GM10847 (cell line): ENCODE measurements around the gene NOVA2.

ENCODE experiments used
- POLR2A ChIP-seq: IDR thresholded peaks from 2 replicates; pipeline ENCODE4 v1.6.1; 2011; ENCODE audit not compliant: insufficient read length; ENCODE audit errors: extremely low read depth

NOVA2 gene

DNA sequence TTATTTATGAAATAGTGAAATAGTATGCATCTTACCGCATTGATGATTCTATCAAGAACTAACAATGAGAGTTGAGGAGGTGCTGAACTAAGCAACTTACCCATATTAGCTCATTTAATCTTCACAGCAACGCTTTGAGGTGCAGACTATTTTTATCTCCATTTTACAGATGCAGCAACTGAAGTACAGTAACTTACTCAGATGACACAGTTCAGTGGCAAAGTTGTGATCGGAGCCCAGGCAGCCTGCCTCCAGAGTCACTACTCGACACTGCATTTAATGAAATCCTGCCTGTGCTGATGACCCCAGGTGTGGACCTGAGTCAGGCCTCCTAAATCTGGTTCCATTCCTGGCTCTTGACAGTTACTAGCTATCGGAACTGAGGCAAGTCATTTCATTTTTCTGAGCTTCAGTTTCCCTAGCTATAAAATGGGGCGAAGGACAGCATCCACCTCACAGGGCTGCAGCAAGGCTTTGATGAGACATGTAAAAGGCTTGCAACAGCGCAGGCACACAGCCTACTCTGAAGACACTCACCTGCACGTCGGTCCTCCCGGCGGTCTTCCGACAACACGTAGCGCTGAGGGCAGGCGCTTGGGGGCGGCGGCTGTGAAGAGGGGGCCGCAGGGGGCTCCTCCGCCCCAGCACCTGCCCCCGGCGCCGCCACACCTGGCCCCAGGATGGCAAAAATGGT, 72.8 kb downstream of the NOVA2 start:
- TF ChIP-seq POLR2A: no peak

DNA sequence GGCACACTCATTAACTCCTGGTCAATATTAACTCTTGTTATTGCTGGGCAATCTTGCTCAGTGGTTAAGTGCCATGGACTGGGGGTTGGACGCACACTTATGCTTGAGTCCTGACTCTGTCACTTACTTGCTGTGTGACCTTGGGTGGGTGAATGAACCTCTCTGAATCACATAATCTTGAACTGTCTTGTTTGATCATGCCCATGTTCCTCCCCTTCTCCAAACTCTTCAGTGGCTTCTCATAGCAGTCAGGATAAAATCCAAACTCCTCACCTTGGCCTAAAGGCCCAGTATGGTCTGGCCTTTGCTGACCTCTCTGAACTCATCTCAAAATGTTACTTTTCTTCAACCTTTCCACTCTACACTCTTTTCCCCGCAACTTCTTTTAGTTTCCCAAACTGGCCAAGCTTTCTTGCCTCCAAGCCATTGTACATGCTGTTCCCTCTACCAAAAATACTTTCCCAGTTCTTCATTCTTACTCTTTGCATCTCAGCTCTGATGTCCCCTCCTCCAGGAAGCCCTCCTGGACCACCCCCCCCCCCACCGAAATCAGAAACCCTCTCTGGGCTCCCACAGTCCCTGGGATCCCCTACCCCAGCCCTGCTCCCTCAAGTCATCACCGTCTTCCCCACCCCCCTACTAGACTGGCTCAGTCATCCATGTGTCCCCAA, 73.6 kb downstream of the NOVA2 start:
- no peak for TF ChIP-seq POLR2A

DNA sequence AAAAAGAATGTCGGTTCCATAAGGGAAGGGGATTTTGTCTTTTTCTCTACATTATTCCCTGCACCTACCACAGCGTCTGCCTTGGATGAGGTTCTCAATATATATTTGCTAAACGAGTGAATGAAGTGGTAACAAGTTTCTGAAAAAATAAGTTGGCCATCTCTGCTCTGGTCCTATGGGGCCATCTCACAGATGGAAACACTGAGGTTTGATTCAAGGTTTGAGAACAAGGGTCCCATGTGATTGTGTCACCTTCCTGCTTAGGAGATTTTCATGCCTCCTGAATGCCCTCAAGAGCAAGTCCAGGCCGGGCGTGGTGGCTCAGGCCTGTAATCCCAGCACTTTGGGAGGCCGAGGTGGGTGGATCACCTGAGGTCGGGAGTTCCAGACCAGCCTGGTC, 74.4 kb downstream of the NOVA2 start:
- TF ChIP-seq POLR2A: no peak

DNA sequence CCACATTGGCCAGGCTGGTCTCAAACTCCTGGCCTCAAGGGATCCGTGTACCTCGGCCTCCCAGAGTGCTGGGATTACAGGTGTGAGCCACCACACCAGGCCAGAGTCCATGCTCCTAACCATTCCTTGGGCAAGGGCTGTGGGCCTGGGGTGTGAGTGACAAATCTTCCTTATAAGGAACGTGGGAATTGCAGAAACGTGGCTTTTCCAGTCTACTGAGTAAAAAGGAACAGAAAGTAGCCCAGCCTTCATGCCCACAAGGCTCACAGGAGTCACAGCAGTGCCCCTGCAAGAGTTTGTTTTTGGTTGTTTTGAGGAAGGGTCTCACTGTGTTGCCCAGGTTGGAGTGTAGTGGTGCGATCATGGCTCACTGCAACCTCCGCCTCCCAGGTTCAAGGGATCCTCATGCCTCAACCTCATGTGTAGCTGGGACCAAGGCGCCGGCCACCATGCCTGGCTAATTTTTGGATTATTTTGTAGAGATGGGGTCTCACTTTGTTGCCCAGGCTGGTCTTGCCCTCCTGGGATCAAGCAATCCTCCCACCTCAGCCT, 76.3 kb downstream of the NOVA2 start:
- no peak for TF ChIP-seq POLR2A

DNA sequence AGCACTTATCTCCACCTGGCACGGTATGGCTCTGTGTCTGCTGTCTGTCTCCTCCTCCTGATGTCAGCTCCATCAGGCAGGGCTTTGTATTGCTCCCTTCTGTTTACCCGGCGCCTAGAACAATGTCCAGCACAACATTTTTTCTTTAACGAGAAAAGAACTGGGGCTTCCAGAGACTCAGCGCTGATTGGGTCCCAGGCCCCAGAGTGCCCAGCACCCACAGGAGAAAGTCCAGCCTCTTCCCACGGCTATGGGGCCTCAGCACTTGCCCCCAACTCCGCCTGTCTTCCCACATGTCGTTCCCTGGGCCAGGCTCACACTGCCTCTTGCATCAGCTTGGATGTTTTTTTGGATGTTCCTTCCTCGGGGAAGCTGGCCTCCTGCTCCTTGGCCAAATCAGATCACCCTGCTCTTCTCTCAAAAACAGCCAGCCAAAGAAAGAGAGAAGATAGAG, 78.1 kb downstream of the NOVA2 start:
- TF ChIP-seq POLR2A: no peak

DNA sequence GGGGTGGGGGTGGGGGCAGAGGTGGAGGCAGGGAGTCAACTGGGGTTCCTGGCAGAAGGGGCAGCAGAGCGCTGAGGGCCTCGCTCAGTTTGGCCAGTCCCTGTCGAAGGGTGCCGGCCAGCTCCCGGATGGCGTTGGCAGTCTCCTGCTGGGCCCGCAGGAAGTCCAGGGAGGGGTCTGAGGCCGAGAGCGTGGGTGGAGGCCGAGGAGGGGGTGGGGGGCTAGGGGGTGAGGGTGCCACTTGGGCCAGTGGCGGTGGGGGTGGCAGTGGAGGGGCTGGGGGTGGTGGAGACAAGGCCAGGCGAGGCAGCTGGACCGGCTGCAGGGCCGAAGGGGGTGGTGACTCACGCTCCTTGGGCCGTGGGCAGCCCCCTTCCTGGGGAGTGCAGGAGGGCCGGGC, 82.8 kb downstream of the NOVA2 start:
- TF ChIP-seq POLR2A: no peak

DNA sequence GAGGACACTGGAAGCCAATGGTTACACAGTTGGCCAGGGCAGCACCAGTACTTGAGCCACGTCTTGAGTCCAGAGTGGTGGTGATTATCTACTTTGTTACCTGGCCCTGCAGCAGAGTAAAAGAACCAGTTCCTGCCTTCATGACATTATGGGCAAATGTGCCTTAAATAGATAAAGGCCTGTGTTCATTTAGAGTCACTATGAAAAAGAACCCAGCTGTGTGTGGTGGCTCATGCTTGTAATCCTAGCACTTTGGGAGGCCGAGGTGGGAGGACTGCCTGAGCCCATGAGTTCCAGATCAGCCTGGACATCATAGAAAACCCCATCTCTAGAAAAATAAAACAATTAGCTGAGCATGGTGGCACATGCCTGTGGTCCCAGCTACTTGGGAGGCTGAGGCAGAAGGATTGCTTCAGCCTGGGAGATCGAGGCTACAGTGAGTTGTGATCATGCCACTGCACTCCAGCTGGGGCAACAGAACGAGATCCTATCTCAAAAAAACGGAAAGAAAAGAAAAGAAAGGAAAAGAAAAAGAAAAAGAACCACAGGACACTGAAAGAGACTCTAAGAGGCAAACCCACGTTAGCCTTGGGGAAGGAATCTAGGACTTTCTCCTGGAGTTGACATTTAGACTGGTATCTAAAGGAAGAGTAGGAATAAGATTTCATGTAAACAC, 84.3 kb downstream of the NOVA2 start:
- TF ChIP-seq POLR2A: no peak

DNA sequence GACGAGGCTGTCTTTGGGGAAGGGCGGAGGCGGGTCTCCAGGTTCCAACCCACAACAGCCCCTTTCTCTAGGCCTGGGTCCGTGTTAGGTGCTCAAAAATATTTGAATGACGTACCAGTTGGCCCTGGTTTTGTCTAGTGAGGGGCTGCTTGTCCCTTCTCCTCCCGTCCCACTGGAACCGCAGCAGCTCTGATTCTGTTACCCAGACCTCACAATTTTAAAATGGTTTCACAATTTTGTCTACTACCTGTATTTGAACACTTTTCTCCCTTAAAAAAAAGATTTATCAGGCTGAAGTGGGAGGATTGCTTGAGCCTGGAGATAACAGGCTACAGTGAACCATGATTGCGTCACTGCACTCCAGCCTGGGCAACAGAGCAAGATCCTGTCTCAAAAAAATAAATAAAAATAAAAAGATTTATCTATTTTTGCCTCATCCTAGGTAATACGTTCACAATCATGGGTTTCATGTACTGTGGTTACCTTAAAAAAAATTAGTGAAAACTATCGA, 86.4 kb downstream of the NOVA2 start:
- no peak for TF ChIP-seq POLR2A

DNA sequence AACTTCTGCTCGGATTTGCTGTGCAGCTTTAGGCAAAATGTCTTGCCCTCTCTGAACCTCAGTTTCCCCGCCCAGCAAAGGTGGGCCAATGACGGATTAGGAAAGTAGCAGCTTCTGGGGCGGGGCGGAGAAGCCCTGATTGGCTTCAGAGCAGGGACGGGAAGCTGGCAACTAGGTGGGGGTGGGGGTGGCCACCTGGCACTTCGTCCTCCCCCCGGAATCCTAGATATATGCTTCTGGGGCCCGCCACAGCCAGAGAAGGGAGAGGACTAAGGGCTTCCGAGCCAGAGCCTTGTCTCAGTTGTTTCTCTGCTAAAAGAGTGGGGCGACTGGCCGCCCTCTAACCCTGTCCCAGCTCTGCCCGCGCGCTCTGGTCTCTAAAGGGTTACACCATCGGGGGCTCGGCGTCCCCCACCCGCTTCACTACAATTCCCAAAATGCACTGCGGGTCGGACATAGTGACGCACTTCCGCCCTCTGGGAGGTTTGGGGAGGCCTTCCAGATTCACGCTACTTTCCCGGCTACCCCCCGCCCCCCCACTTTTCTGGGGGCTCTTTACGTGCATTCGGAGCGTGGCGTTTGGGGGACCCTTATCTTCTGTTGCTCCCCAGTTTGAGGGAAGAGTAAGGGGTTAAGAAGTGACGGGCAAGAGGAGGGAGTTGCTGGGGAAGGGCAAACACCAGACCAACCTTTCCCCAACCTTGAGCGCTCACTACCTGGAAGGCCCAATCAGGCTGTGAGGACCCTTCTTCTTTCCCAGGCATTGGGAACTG, 87.1 kb downstream of the NOVA2 start:
- TF ChIP-seq POLR2A: peak; percentile 41

DNA sequence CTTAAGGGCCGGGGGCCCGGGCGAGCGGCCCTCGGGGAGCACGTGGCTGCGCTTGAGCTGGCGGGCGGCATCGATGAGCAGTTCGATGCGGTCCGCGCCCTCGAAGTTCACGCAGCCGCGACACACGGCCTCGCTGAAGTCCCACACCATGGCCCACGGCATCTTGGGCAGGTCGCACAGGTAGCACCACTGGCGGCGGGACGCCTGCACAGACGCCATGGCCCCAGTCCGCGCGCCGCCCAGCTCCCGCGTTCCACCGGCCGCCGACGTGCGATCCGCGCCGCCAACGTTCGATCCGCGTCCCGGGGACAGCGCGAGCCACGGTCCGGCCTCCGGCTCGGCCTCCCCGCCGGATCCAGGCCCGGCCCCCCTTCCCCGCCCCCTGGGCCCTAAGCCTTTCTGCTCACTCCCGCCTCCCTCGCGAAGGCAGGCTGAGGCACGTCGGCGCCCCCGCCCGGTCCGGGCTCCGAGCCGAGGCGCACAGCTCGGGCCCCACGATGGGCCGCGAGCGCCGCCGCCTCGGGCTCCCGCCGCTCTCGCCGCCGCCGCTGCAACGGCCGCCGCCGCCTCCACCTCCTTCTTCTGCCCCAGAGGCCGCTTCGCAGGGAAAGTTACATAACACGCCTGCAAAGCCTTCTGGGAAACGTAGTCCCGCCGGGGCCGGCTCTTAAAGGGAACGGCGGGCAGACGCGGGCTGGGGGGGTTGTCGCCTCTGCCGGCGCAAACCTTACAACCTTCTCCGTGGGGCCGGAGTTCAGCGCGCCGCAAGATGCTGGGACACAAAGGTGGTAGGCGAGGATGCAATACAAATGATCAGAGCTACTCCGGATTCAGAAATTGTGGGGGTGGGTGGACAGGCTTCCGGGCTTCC, 87.9 kb downstream of the NOVA2 start, which contains the start of gene IRF2BP1:
Gene IRF2BP1, minus strand, starts transcription at position 586 of the 871 bp plus-strand sequence. Its CDS starts 367 bp downstream, at position 219.
- TF ChIP-seq POLR2A: peak; percentile 62

DNA sequence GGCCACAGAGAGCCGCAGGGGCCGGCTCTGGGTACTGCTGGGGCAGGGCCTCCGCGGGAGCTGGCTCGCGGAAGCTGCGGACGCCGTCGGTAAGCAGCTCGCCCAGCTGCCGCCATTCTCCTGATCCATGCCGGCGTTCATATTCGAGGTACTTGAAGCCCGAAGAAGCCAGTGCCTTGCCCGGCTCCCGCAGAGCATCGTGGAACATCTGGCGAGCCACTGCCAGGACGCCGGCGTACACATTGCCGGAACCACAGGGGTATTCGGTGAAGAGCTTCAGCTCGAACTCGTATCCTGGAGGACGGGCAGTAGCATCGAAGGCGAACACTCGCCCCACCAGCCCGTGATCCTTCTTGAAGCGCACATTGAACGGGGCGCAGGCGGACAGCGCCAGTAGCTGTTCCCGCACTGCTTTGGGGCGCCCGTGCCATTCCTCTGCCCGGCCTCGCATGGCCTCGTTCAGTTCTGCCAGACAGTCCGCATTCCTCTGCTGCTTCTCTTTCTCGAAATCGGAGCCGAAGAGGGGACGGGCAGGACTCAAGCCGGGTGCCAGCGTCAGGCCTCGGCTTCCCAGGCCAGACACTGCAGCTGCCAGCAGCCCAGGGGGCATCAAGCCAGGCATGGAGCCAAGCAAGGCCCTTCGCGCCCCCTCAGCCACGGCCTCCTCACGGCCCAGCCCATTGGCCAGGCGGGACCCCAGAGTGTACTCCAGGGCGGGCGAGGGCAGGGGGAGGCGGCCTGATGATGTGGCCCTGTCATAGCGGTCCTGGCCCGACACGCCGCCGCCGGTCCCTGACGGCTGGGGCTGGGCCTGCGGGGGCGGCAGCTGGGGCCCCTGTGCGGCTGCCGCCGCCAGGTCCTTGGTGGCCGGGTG, 88.7 kb downstream of the NOVA2 start:
- TF ChIP-seq POLR2A: no peak

DNA sequence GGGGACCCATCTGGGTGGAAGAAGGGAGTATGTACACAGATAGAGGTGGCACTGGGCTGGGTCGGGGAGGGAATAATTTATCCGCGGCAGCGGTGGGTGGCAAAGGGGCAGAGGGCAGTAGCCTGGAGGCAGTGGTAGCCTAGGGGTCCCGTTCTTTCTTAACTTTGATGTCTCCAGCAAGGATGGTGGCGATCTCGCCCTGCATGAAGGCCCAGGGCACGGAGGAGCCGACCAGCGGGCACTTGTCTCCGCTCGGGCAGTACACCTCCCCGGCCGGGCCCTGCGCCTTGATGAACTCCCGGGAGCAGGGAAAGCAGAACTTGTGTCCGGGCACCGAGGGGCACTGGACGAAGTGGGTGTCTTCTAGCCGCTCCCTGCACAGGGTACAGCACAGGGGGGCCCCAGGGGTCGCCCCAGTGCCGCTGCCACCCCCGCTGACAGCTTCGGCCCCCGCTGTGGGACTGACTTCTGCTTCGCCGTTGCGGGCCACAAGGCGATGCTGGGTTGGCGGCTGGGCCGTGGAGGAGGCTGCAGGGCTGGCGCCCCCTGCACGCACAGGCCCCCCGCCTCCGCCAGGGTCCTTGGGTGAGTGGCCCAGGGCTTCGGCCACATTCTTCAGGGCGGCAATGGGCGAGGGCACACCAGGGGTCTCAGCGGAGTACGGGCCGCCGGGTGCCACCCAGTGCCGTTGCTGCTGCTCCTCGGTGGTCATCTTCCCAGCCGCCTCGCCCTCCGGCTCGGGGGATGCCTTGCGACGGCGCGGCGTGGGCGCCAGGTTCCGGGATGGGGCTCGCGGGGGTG, 89.6 kb downstream of the NOVA2 start:
- TF ChIP-seq POLR2A: no peak
